OCI-LY3 (cell line): ENCODE results near the gene SCD5.

Experiments used
- H2AFZ ChIP-seq: fragments of 200-600, 300-600 bp; shearing (Covaris generic); 2 replicates; pipeline ENCODE4 v1.6.0; 2014; ENCODE audit warnings: antibody characterized with exemption, low read depth, low read length
- H3K27ac ChIP-seq: fragments of 200-600, 300-600 bp; sonication (generic); 2 replicates; pipeline ENCODE4 v1.5.1; 2014; ENCODE audit warnings: mild to moderate bottlenecking, low read length, moderate library complexity, mixed read lengths
- H3K27me3 ChIP-seq: fragments of 200-600, 300-600 bp; sonication (generic); 2 replicates; pipeline ENCODE4 v1.6.1; 2014; ENCODE audit warnings: low read depth, low read length, mixed read lengths
- H3K36me3 ChIP-seq: fragments of 200-600, 300-600 bp; sonication (generic); replicated peaks from 2 replicates; pipeline ENCODE3; 2014; ENCODE audit warnings: low read depth, low read length, mixed read lengths
- H3K4me1 ChIP-seq: fragments of 300-600, 200-600 bp; sonication (generic); 2 replicates; pipeline ENCODE4 v1.6.1; 2014; ENCODE audit warnings: low read length, mixed read lengths
- H3K4me2 ChIP-seq: fragments of 200-600, 300-600 bp; sonication (generic); 2 replicates; pipeline ENCODE4 v1.6.1; 2014; ENCODE audit warnings: low read length, mixed read lengths
- H3K4me3 ChIP-seq: fragments of 300-600, 200-600 bp; sonication (generic); 2 replicates; pipeline ENCODE4 v1.5.1; 2014; ENCODE audit warnings: antibody characterized with exemption, mild to moderate bottlenecking, low read length, moderate library complexity
- H3K79me2 ChIP-seq: fragments of 300-600, 200-600 bp; shearing (Covaris generic); 2 replicates; pipeline ENCODE4 v1.6.1; 2014; ENCODE audit warnings: mild to moderate bottlenecking, low read length, mixed read lengths
- H3K9ac ChIP-seq: fragments of 300-600, 200-600 bp; shearing (Covaris generic); 2 replicates; pipeline ENCODE4 v1.6.0; 2014; ENCODE audit warnings: mild to moderate bottlenecking, low read length, moderate library complexity
- H3K9me3 ChIP-seq: fragments of 200-600, 300-600 bp; shearing (Covaris generic); 2 replicates; pipeline ENCODE4 v1.6.1; 2014; ENCODE audit warnings: low read length, mixed read lengths; ENCODE audit not compliant: insufficient read depth
- H4K20me1 ChIP-seq: fragments of 200-600, 300-600 bp; sonication (generic); 2 replicates; pipeline ENCODE4 v1.6.1; 2016; ENCODE audit warnings: low read length, mixed read lengths; ENCODE audit not compliant: insufficient read depth
- CTCF ChIP-seq: fragments of 200-600, 300-600 bp; sonication (generic); IDR thresholded peaks from 2 replicates; pipeline ENCODE4 v1.5.1; 2014; ENCODE audit warnings: antibody characterized with exemption, low read length, low read depth
- EZH2phosphoT487 ChIP-seq: fragments of 200-600 bp; shearing (Covaris generic); IDR thresholded peaks from 2 replicates; pipeline ENCODE4 v1.6.1; 2018; ENCODE audit warnings: antibody characterized with exemption, mixed run types, low read depth

Gene SCD5

DNA sequence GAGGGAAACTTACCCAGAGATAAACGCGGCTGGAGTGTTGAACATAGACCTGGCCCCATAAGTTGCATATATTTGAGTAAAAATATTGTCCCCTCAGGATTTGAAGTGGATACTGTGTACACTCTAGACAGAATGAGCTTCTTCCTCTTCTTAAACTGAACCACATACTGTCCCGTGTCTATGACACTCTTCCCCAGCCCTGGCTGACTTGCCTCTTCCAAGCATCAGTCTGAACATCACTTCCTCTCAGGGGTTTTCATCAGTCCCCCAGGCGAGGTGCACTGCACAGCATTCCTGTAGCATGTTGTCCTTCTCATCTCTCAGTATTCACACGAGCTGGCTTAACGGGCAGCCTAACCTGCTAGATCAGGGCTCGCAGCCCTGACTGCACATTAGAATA, 156.3 kb downstream of the SCD5 start:
- TF ChIP-seq CTCF (no peak), EZH2phosphoT487 (no peak)
- no peak overlapping the region for H3K4me2 ChIP-seq
- H3K27me3 ChIP-seq: no peaks in the 10 kb centered on the region
- H3K27ac ChIP-seq: no peak overlapping the region
- H3K4me1 ChIP-seq: no peaks in the 10 kb centered on the region
- no peaks in the 10 kb centered on the region for H3K36me3 ChIP-seq
- H4K20me1 ChIP-seq: no peaks in the 10 kb centered on the region
- no peak overlapping the region for H2AFZ ChIP-seq
- H3K9me3 ChIP-seq: no peaks in the 10 kb centered on the region
- no peaks in the 10 kb centered on the region for H3K79me2 ChIP-seq
- H3K4me3 ChIP-seq: no peak overlapping the region
- no peak overlapping the region for H3K9ac ChIP-seq

DNA sequence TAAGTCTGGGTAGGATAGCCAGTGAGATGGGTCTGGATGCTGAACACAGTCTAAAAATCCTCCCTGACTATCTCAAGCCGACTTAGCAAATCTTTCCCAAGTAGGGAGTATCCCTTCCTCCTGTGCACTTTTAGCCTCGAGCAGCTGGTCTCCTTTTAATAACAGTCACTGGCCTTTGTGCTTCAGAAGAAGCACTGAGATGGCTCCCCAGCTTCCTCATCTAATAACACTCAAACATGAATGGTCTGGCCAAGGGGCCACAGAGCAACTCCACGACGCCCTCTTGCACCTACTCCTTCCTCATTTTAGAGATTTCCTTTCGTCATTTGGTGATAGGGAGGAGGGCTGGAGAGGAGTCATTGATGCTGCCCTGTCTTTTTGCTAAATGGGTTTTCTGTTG, 158.1 kb downstream of the SCD5 start:
- H2AFZ ChIP-seq: no peak overlapping the region
- TF ChIP-seq CTCF (no peak), EZH2phosphoT487 (no peak)
- no peak overlapping the region for H3K9ac ChIP-seq
- no peak overlapping the region for H3K4me2 ChIP-seq
- no peaks in the 10 kb centered on the region for H4K20me1 ChIP-seq
- no peaks in the 10 kb centered on the region for H3K4me1 ChIP-seq
- no peaks in the 10 kb centered on the region for H3K79me2 ChIP-seq
- no peak overlapping the region for H3K27ac ChIP-seq
- no peaks in the 10 kb centered on the region for H3K9me3 ChIP-seq
- no peaks in the 10 kb centered on the region for H3K27me3 ChIP-seq
- no peaks in the 10 kb centered on the region for H3K36me3 ChIP-seq
- H3K4me3 ChIP-seq: no peak overlapping the region

DNA sequence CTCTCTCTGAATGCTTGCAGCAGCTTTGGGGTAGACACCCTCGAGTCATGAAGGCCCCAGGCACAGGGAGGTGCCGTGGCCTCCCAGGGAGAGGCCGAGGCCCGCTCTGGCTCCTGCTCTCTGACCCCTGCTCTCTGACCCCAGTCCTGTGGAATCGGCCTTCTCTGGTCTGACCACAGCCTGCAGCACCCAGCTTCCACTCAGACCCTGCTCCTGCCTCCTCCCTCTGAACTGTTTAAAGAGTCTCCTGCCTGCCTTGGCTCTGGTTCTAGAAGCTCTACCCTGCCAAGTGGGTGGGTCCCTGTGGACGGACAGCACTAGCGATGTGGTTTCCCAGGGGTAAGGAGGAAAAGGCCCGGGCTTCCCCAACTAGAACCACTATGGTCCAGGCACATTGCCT, 158.6 kb downstream of the SCD5 start:
- Histone ChIP-seq H3K4me3 (no peak overlapping the region), H3K9ac (no peak overlapping the region), H3K36me3 (no peaks in the 10 kb centered on the region), H3K4me2 (no peak overlapping the region), H3K27me3 (no peaks in the 10 kb centered on the region), H3K4me1 (no peaks in the 10 kb centered on the region), H4K20me1 (no peaks in the 10 kb centered on the region), H3K9me3 (no peaks in the 10 kb centered on the region), H3K79me2 (no peaks in the 10 kb centered on the region), H2AFZ (no peak overlapping the region), H3K27ac (no peak overlapping the region)
- no peak for TF ChIP-seq EZH2phosphoT487

GRCh38 chr4:82638479-82638878, 160.1 kb downstream of the SCD5 start:
- Histone ChIP-seq H4K20me1 (no peaks in the 10 kb centered on the region), H3K9ac (no peak overlapping the region), H3K27ac (no peak overlapping the region), H3K4me2 (no peak overlapping the region), H3K4me1 (no peaks in the 10 kb centered on the region), H3K27me3 (no peaks in the 10 kb centered on the region), H3K79me2 (no peaks in the 10 kb centered on the region), H3K4me3 (no peak overlapping the region), H3K36me3 (no peaks in the 10 kb centered on the region), H3K9me3 (no peaks in the 10 kb centered on the region), H2AFZ (no peak overlapping the region)
- TF ChIP-seq CTCF: no peak
- TF ChIP-seq EZH2phosphoT487: no peak

GRCh38 chr4:82630079-82630478, 168.5 kb downstream of the SCD5 start:
- TF ChIP-seq CTCF: no peak
- no peak for TF ChIP-seq EZH2phosphoT487
- no peaks in the 10 kb centered on the region for H4K20me1 ChIP-seq
- H2AFZ ChIP-seq: no peak overlapping the region
- H3K4me2 ChIP-seq: no peak overlapping the region
- no peaks in the 10 kb centered on the region for H3K27me3 ChIP-seq
- H3K9ac ChIP-seq: no peak overlapping the region
- no peak overlapping the region for H3K4me3 ChIP-seq
- no peaks in the 10 kb centered on the region for H3K9me3 ChIP-seq
- no peaks in the 10 kb centered on the region for H3K36me3 ChIP-seq
- H3K4me1 ChIP-seq: no peaks in the 10 kb centered on the region
- no peaks in the 10 kb centered on the region for H3K79me2 ChIP-seq
- H3K27ac ChIP-seq: no peak overlapping the region
